Breast epithelium (tissue), 3 donors: Measurements from ENCODE around the gene IDUA.
"Not testable (repeated sequence)": the region's sequence is repeated elsewhere in the genome, so short reads cannot be mapped to it uniquely, and the experiment has no call there.

ENCODE experiments used
- CTCF ChIP-seq, 3 donors: fragments of 450-650 bp; IDR thresholded peaks; one replicate each; pipeline ENCODE4 v1.5.1; 2016 to 2017; ENCODE audit warnings: antibody characterized with exemption in 3 of 3, mild to moderate bottlenecking in 3 of 3, moderate library complexity in 3 of 3
- POLR2AphosphoS5 ChIP-seq, 3 donors: sonication (generic); formaldehyde crosslinking; IDR thresholded peaks; one replicate each; pipeline ENCODE4 v1.6.1; 2017; ENCODE audit warnings: antibody characterized with exemption in 3 of 3

GRCh38 chr4:1053891-1054290 is 67.0 kb downstream of the IDUA start:
- TF ChIP-seq CTCF, POLR2AphosphoS5 (IDR thresholded peaks at IDR 0.05): not testable (repeated sequence)
